SHP77 treated with DMSO at 0.1 percent for 48 hours (cell line): ENCODE measurements around the gene SCCPDH.

Source experiments
- DNase-seq: peaks from one replicate; lab custom pipeline; 2025; lab: John Stamatoyannopoulos, UW

SCCPDH gene

GRCh38 chr1:246786606-246787238, 62.5 kb downstream of the SCCPDH start:
- peak; percentile 41 for DNase-seq

GRCh38 chr1:246787781-246788513, 63.7 kb downstream of the SCCPDH start:
- DNase-seq, result no peak

GRCh38 chr1:246788895-246789338, 64.7 kb downstream of the SCCPDH start:
- DNase-seq, result no peak

GRCh38 chr1:246789454-246790339, 65.5 kb downstream of the SCCPDH start:
- DNase-seq, result no peak

GRCh38 chr1:246790364-246790763, 66.2 kb downstream of the SCCPDH start:
- no peak for DNase-seq

GRCh38 chr1:246790833-246791232, 66.6 kb downstream of the SCCPDH start:
- DNase-seq, result no peak

GRCh38 chr1:246791303-246791918, 67.2 kb downstream of the SCCPDH start:
- no peak for DNase-seq

GRCh38 chr1:246792603-246793002, 68.4 kb downstream of the SCCPDH start:
- no peak for DNase-seq

- no peak for DNase-seq
Measured at GRCh38 chr1:246793356-246793896, 69.2 kb downstream of the SCCPDH start.

- DNase-seq, result no peak
Measured at GRCh38 chr1:246794048-246794827, 70.0 kb downstream of the SCCPDH start.

GRCh38 chr1:246794828-246795671, 70.8 kb downstream of the SCCPDH start:
- no peak for DNase-seq

- DNase-seq, result no peak
Measured at GRCh38 chr1:246795906-246796694, 71.9 kb downstream of the SCCPDH start.

- DNase-seq, result no peak
Measured at GRCh38 chr1:246797157-246797556, 72.9 kb downstream of the SCCPDH start.

- DNase-seq, result no peak
Measured at GRCh38 chr1:246797597-246797996, 73.4 kb downstream of the SCCPDH start.

- no peak for DNase-seq
Measured at GRCh38 chr1:246798107-246798506, 73.9 kb downstream of the SCCPDH start.

GRCh38 chr1:246798606-246799496, 74.6 kb downstream of the SCCPDH start:
- no peak for DNase-seq

GRCh38 chr1:246800356-246800755, 76.1 kb downstream of the SCCPDH start:
- DNase-seq, result no peak

- DNase-seq, result no peak
Measured at GRCh38 chr1:246800756-246801155, 76.5 kb downstream of the SCCPDH start.
